ENCODE measurements around the gene CCR5AS.

GRCh38 chr3:46427916-46428833 lies 21.3 kb upstream of the CCR5AS start:
- TF ChIP-seq CTCF (IDR thresholded peaks at IDR 0.05), result no peak
- TF ChIP-seq POLR2A (IDR thresholded peaks at IDR 0.05), result no peak

Data from testis (tissue), 2 donors.